NK-92 treated with Interleukin-12 subunit alpha and Interleukin-12 subunit beta, amount 100 ng/mL, for 24 hours (cell line): ENCODE measurements around the gene RPRD2.
"Not testable (repeated sequence)": the region's sequence is repeated elsewhere in the genome, so short reads cannot be mapped to it uniquely, and the experiment has no call there.

Experiments
- DNase-seq: peaks from one replicate; lab custom pipeline; 2025; lab: John Stamatoyannopoulos, UW

Gene RPRD2

DNA sequence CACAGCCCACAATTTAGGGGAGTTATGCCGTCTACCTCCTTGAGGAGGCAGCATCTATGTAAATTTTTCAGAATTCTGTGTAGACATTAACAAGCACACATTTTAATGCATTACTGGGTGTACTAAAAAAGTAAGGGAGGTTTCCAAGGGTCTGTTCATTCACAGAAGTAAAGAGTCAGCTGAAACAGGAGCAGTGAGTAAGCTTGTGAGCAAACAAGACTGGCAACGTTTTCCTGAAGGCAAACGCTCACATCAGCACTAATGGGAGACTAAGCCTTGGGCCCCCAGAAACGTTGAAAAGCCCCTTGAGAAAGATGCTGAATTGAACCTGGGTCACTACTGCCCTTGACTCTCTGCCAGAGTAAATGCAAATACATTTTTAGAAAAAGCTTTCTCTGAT is 25.7 kb downstream of the RPRD2 start:
- DNase-seq: no peak

DNA sequence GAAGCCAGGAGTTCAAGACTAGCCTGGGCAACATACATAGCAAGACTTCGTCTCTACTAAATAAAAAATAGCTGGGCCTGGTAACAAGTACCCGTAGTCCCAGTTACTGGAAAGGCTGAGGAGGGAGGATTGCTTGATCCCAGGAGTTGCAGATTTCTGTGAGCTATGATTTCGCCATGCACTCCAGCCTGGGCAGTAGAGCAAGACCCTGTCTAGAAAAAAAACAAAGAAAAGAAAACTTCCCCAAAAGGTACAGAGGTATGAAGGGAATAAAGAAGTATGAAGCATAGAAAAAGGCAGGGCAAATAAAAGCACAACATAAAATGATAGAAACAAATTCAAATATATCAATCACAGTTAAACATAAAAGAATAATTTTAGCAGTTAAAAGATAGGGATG is 28.7 kb downstream of the RPRD2 start:
- DNase-seq: no peak

DNA sequence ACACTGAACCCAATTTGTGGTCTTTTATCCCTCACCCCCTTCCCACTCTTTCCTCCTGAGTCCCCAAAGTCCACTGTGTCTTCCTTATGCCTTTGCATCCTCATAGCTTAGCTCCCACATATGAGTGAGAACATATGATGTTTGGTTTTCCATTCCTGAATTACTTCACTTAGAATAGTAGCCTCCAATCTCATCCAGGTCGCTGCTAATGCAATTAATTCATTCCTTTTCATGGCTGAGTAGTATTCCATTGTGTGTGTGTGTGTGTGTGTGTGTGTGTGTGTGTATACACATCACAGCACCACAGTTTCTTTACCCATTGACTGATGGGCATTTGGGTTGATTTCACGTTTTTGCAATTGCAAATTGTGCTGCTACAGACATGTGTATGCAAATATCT is 31.2 kb downstream of the RPRD2 start:
- not testable (repeated sequence) for DNase-seq

DNA sequence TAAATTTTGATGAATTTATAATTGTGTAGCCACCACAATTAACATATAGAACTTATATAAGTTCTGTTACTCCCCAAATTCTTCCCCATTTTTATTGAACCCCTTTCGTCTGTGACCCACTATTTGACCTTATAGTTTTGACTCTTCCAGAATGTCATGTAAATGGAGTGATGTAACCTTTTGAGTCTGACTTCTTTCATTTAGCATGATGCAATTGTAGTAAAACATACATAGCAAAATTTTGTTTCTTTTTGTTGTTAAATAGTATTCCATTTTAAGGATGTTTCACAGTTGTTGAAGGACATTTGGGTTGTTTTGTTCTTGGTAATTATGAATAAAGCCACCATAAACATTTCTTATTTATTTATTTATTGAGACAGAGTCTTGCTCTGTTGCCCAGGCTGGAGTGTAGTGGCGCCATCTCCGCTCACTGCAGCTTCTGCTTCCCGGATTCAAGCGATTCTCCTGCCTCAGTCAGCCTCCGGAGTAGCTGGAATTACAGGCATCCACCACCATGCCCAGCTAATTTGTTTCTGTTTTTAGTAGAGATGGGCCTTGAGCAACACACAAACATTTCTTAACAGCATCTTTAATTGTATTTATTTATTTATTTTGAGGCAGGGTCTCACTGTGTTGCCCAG is 33.6 kb downstream of the RPRD2 start:
- no peak for DNase-seq

DNA sequence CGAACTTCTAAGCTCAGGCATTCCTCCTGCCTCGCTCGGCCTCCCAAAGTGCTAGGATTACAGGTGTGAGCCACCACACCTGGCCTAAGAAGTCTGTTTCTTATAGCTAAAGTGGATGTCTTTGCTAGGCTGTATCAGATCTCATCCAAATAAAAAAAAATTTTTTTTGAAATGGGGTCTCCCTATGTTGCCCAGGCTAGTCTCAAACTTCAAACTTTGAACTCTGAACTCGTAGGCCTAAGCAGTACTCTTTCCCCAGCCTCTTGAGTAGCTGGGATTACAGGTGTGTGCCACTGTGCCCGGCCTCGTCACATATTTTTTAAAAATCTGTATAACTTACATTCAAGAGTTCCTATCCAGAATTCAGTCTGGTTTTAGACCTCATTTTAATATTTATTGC is 40.5 kb downstream of the RPRD2 start:
- no peak for DNase-seq

DNA sequence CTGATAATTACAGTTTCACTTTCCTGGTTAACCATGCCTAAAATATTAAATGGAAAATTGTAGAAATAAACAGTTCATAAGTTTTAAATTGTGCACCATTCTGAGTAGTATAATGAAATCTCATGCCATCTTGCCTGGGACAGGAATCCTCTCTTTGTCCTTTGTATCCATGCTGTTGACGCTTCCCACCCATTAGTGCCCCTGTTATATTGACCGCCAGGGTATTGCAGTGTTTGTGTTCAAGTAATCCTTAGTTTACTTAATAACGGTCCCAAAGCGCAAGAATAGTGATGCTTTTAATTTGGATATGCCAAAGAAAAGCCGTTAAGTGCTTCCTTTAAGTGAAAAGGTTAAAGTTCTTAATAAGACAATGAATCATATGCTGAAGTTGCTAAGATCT is 41.7 kb downstream of the RPRD2 start:
- no peak for DNase-seq

DNA sequence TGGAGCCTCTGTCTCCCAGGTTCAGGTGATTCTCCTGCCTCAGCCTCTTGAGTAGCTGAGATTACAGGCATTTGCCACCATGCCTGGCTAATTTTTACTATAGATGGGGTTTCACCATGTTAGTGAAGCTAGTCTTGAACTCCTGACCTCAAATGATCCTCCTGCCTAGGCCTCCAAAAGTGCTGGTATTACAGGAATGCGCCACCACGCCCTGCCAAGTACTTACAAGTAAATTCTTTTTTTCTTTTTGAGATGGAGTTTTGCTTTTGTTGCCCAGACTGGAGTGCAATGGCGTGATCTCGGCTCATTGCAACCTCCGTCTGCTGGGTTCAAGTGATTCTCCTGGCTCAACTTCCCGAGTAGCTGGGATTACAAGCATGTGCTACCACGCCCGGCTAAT is 42.5 kb downstream of the RPRD2 start:
- no peak for DNase-seq

DNA sequence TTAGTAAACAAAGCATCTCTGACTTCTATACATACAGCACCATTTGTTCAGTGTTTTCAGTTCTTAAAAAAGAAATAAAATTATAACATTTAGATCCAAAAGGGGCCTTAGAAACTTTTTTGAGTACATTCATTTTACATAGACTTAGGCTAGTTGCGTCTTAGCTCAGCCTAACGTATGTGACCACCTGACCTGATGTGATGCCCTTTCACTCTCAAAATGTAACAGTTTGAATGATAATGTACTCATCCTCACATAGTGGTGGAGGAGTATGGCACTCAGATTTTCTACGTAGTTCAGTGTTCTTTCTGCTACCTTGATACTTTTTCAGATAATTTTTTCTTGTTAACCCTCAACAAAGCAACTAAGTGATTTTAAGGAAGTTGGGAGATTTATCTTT is 43.4 kb downstream of the RPRD2 start:
- no peak for DNase-seq

DNA sequence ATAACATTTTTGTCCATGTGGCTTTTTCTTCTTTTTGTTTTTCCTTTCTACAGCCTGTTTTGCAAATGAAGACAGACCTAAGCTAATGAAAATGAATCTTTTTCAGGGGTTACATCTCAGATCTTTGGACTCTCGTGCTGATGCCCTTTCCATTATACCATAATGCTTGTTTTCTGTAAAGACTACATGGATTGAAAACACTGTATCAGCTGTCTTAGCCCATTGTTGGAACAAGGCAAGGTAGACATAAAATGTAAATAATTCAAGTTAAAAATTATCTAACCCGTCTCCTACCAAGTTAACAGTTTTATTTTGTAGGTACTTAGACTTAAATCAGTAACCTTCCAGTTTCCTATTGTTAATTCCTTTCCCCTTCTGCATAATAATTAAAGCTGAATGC is 44.9 kb downstream of the RPRD2 start:
- no peak for DNase-seq

DNA sequence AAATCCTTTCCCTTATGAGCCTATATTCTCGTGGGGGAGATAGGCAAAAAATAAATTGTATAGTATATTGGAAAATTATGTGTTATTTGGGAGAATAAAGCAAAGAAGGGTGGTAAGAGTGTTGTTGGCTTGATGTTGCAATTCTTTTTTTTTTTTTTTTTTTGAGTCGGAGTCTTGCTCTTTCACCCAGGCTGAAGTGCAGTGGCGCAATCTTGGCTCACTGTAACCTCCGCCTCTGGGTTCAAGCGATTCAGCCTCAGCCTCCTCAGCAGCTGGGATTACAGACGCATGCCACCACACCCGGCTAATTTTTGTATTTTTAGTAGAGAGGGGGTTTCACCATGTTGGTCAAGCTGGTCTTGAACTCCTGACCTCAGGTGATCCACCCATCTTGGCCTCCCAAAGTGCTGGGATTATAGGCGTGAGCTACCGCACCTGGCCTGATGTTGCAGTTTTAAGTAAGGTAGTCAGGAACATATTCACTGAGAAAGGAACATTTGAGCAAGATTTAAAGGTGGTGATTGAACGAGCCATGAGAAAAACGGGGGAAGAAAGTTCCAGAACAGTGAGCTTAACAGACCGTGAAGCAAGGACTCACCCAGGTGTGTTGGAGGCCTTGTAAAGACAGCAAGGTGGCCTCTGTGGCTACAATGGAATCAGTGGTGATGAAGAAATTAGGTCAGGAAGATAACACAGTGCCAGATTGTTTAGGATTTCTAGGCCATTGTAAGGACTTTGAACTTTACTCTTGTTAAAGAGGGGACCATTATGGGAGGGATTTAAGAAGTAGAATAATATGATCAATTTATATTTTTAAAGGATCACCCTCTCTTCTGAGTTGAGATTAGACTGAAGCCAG is 45.8 kb downstream of the RPRD2 start:
- DNase-seq: no peak

DNA sequence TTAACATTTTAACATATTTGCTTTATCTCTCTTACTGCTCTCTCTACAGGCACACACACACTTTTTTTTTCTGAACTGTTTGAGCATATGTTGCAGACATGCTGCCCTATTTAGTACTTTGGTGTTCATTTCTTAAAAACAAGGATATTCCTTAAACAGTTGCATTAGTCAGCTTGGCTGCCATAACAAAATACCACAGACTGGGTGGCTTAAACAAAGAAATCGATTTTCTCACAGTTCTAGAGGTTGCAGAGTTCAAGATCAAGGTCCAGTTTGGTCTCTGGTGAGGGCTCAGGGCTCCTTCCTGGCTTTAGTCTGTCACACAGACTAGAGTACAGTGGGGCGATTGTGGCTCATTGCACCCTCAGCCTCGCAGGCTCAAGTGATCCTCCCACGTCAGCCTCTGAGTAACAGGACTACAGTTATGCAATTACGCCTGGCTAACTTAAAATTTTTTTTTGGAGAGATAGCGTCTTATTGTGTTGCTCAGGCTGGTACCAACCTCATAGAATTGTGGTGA is 46.7 kb downstream of the RPRD2 start:
- DNase-seq: no peak

DNA sequence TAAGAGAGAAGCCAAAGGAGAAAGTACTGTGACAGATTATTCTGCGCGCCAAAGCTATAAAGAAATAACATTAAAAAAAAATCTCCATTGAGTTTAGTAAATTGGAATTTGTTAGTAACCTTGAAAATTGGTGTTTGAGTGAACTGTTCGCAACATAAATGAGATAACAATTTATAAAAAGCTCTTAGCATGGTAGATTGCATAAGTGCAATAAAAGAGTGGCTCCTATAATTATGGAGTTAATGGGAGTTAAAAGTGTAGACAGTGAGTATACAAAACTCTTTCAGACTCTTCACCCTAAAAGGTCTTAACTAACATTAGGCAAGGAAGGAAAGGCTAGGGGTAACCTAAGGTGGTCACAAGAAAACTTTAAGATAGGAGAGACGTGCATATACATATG is 50.6 kb downstream of the RPRD2 start:
- no peak for DNase-seq

DNA sequence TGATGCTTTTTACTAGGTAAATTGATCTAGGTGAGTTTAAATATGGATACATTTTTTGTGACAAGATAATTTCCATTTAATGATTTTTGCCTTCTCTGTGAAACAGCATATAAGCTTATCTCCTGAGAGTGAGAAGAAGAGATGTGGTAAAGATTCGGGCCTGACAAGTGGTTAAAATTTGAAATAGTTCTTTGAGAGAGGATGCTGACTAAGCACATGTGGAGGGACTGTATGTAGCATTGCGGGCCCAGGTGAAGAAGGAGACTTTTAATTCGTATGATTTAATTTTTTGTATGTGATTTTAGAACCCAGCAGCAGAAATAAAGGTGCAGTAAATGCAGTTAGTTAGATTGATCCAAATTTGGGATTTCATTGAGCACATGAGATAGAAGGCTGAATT is 51.9 kb downstream of the RPRD2 start:
- DNase-seq: no peak

DNA sequence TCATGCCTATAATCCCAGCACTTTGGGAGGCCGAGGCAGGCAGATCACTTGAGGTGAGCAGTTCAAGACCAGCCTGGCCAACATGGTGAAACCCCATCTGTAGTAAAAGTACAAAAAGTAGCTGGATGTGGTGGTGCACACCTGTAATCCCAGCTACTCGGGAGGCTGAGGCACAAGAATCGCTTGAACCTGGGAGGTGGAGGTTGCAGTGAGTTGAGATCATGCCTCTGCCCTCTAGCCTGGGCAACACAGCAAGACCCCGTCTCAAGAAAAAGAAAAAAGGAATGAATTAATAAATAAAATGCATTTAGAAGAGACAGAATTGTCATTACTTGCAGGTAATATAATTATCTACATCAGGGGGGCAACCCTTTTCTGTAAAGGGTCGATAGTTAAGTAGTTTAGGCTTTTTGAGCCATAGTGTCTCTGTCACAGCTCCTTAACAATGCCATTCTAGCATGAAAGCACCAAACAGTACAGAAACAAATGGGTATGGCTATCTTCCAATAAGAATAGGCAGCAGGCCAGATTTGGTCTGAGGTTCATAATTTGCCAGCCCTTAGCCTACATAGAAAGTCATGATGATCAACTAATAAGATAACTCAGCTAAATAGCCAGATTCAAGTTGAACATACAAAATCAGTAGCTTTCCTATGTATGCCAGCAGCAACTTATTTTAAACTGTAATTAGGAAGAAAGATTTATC is 56.8 kb downstream of the RPRD2 start:
- no peak for DNase-seq

DNA sequence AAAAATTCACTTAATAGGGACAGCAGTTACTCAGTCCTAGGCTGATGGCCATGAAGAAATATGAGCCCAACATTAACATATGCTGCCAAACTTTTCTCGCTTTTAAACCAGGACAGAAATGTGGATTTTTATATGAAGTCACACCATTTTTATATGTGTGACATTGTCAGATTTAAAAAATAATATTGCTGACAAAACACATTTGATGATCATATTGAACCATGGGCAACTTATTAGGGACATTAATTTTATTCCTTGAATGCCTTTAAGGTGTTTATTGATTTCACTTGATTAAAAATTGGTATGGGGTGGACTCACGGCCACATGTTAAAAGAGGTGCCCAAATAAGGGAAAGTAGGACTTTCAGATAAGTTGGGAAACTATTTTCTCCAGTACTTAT is 58.6 kb downstream of the RPRD2 start:
- DNase-seq: no peak

DNA sequence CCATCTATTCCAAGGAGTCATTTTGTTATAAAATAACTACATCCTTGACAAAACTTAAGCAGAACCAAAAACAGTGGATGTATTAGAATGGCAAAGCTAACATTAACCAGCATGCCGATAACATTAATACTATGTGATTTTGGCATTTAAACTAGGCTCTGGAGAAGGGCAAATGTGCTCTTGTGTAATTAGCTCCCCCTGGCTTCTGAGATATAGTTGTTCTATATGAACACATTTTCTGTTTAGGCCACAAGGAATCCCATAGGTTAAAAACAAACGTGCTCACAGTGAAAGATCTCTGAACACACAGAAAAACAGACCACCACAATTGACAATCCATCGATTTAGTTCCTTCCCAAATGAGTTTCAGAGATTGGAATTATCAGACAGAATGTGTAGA is 65.9 kb downstream of the RPRD2 start:
- DNase-seq: no peak

DNA sequence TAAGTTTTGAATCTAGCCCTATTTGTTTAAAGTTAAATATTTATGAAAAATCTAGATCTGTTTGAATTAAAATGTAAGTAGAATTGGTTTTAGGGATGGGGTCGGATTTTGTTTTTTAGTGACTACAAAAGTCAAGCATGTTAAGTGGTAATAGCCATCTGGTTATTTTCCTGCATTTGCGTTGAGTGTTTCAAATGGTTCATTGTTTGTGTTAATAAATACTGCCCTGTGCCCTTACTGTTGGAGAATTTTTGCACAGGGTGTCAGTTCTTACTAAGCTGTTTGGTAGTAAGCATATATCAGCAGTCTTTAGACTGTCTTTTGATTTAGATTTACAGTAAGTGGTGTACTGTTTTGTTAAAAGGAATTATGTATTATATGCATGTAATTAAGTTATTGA is 77.2 kb downstream of the RPRD2 start:
- no peak for DNase-seq

DNA sequence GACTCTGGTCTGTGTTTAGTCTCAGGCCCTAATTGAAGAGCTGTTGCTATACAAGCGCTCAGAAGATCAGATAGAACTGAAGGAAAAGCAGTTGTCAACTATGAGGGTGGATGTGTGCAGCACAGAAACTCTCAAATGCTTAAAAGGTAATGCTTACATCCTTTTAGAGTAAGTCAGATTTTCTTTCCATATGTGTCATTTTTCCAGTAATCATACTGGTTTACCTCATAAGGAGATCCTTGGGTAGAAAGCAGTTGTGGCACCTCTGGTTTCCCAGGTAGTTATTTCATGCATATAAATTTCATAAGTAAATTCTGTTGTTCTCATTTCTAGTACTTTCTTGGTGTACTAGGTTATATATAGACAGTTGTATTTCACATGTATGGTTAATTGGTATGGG is 80.3 kb downstream of the RPRD2 start:
- no peak for DNase-seq

DNA sequence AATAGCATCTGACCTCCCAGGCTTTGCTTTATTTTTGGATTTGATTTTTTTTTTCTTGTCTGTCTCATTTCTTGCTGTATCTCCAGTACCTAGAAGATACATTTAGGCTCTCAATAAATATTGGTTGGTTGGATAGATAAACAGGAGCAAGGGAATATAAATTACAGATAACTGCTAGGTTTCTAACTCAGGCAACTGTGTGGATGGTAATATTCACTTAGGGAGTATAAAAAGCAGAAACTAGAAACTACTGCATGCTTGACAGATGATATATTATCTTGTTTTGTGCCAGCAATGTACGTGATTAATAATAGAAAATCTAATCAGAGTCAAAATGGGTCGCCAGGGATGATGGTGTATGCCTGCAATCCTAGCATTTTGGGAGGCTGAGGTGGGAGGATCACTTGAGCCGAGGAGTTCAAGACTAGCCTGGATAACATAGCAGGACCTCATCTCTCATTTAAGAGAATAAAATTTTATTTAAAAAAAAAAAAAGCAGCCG is 92.2 kb downstream of the RPRD2 start:
- no peak for DNase-seq

DNA sequence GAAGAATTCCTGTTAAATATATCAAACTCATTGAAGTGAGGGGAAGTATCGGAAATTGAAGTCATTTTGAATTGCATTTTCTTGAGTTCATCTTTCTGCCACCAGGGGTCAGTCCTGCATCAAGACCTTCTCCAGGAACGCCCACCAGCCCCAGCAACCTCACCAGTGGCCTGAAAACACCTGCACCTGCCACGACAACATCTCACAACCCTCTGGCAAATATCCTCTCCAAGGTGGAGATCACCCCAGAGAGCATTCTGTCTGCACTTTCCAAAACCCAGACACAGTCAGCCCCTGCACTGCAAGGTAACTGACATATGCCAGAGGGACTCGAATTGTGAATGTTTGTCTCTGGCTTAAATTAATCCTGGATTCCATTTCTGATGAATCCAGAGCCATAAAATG is 100.5 kb downstream of the RPRD2 start:
- peak; percentile 22 for DNase-seq

DNA sequence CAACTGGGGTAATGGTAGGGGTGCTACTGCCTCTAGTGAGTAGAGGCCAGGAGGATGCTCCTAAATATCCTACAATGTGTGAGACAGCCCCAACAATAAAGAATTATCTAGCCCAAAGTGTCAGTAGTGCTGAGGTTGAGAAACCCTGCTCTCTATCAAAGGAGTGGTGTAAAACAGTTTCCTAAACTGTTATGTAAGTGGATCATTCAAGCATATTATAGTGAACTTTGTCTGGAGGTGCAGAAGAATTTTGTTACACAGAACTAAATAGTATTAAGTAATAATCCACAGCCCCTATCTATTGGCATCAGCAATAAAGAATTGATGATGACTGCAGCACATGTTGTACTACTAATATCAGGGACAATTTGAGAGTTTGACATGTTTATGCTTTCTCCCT is 103.0 kb downstream of the RPRD2 start:
- no peak for DNase-seq

DNA sequence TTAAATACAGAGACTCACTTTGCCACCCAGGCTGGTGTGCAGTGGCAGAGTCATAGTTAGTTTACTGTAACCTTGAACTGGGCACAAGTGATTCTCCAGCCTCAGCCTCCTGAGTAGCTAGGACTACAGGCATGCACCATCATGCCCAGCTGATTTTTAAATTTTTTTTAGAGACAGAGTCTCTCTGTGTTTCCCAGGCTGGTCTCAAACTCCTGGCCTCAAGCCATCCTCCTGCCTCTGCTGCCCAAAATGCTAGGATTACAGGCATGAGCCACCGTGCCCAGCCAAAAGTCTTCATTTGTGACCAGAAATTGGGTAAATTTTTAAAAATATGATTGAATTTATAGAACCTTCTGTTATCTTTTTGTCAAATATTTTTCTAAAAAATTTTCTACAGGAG is 105.3 kb downstream of the RPRD2 start:
- no peak for DNase-seq
